SK-N-MC (cell line): ENCODE measurements around the gene SPECC1.

ENCODE experiments used
- EZH2 ChIP-seq: fragments of 200-600 bp; sonication (generic); IDR thresholded peaks from one replicate; pipeline ENCODE4 v1.6.1; 2017; ENCODE audit warnings: antibody characterized with exemption
- FOXP2 ChIP-seq: optimal IDR thresholded peaks from 2 replicates; pipeline ENCODE3; 2011; ENCODE audit warnings: mild to moderate bottlenecking, moderate library complexity; ENCODE audit not compliant: insufficient read depth; ENCODE audit errors: extremely low read length, control extremely low read depth
- POLR2AphosphoS5 ChIP-seq: IDR thresholded peaks from 2 replicates; pipeline ENCODE4 v1.6.1; 2012; ENCODE audit warnings: mild to moderate bottlenecking, low read depth, low read length, borderline replicate concordance

DNA sequence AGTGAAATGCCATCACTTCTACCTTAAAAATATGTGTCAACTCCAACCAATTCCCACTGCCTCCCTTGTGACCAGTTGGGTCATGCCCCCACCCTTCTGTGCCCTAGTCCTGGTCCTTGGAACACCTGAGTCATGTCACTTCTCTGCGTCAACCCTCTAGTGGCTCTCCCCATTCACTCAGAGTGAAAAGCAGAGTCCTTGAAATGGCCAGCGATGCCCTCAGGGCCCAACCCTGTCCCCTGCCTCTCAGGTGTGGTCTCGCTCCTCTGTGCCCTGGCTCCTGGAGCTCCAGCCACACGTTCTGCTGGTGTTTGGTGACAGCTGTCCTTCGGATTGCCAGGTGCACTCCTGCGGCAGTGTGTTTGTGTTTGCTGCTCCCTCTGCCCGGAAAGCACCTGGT, 89.2 kb downstream of the SPECC1 start:
- TF ChIP-seq EZH2 (no peak), FOXP2 (no peak), POLR2AphosphoS5 (no peak)
